Stimulated activated CD4-positive, alpha-beta T cell treated with anti-CD3 and anti-CD28 coated beads, Interleukin-15, amount 100 ng/mL, for 24 hours (primary cell): ENCODE data around the gene F2RL3.
"Not testable (repeated sequence)": the region's sequence is repeated elsewhere in the genome, so short reads cannot be mapped to it uniquely, and the experiment has no call there.

Source experiments
- DNase-seq: peaks from one replicate; pipeline ENCODE4 v3.0.0-alpha.2; 2020

Gene F2RL3

GRCh38 chr19:16928351-16928750 is 39.6 kb downstream of the F2RL3 start:
- no peak for DNase-seq

- DNase-seq = no peak
Observed at GRCh38 chr19:16928916-16929315, 40.1 kb downstream of the F2RL3 start.

- no peak for DNase-seq
Observed at GRCh38 chr19:16930753-16931152, 42.0 kb downstream of the F2RL3 start.

GRCh38 chr19:16931306-16931705 is 42.5 kb downstream of the F2RL3 start:
- no peak for DNase-seq

GRCh38 chr19:16934489-16934888 is 45.7 kb downstream of the F2RL3 start:
- no peak for DNase-seq

- DNase-seq = no peak
Observed at GRCh38 chr19:16936901-16937300, 48.1 kb downstream of the F2RL3 start.

- DNase-seq = not testable (repeated sequence)
Observed at GRCh38 chr19:16937796-16938195, 49.0 kb downstream of the F2RL3 start.

- DNase-seq = no peak
Observed at GRCh38 chr19:16938211-16938610, 49.4 kb downstream of the F2RL3 start.

- DNase-seq = not testable (repeated sequence)
Observed at GRCh38 chr19:16940063-16940462, 51.3 kb downstream of the F2RL3 start.

- DNase-seq = no peak
Observed at GRCh38 chr19:16940626-16941025, 51.8 kb downstream of the F2RL3 start.
